Inflammatory macrophage treated with lipopolysaccharide for 1 hour (primary cell): ENCODE data around the gene NBL1.

ENCODE experiments used
- DNase-seq, 2 donors: peaks; one replicate each; pipeline ENCODE4 v3.0.0-alpha.2; 2020 to 2022

The NBL1 gene

DNA sequence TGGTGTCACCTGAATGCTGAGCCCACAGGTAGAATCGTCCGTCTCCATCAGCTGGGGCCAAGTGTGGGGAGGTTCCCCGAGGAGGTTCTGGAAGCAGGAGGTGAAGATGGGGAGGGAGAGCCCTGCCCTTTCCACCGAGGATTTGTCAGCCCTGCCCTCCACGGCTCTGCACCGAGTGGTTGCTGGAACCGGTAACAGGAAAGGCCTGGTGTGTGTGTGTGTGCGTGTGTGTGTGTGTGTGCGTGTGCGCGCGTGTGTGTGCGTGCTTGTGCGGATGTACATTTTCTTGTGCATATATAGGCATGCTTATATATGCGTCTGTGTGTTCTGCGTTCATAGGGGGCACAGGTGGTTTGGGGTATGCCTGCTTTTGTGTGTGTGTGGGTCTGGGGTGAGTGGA is 3.5 kb downstream of the NBL1 start:
- DNase-seq, result no peak

DNA sequence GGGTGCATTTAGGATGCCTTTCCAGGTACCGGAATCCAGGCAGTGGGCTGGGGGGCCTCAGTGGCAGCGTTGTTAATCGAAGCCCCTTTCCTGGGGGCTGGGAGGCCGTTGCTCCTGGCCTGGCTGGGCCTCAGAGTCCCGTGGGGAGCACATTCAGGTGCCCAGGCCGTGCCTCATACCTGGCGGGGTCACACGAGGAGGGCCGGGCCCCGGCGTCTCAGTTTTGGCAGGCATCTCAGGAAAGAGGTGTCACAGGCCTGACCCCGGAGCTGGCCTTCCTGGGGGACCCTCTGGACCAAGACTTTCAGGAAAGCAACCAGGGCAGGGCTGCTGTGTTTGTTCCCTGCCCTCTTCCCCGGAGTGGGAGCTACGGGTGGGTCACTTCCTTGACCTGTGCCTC is 4.1 kb downstream of the NBL1 start:
- no peak for DNase-seq

DNA sequence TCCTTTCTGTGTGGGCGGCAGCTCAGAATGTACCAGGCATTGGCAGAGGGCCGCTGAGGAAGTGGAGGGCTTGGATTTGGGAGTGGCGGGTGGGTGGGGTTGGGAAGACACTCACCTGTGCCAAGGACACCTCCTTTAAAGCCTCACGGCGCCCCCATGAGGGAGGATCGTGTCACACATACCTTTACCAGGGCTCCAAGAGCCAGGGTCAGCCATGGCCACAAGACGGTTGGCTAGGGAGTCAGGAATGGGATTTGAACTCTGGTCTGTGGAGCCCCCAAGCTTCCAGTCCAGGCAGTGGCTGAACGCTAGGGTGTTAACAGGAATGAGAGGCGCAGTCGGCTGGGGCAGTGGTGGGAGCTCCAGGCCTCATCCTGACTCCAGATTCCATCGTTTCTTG is 4.6 kb downstream of the NBL1 start:
- DNase-seq, result no peak

DNA sequence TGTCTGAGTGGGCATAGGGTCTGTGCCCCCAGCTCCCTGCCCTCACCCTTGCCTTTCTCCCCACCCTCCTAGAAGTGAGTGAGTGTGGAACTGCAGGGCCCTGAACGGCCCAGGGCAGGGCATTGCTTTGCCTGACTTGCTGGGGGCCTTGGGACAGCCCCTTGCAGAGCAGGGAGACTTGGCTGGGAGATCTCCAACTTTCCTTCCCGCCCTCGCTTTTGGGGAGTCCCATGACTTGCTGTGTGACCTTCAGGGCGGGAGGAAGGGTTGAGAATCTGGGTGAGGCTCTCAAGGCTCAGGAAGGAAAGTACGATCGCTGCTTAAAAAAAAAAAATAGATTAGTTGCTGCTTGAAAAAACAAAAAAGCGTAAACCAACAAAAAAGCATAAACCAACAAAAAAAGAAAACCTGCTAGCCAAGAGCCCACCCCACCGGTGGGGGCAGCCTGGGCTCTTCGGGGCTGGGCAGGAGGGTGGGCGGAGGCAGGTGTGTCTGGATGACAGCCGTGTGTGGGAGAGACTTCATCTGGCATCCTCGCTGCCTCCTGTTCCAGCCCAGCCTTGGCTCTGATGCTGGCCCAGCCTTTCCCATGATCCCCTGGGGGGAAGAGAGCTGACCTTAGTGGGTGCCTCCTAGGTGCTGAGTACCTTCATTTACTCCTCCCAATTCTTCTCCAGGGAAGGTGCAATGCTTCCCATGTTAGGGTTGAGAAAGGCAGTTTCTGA is 6.5 kb downstream of the NBL1 start:
- DNase-seq, result peak in 1 of 2 donors; percentile 26

DNA sequence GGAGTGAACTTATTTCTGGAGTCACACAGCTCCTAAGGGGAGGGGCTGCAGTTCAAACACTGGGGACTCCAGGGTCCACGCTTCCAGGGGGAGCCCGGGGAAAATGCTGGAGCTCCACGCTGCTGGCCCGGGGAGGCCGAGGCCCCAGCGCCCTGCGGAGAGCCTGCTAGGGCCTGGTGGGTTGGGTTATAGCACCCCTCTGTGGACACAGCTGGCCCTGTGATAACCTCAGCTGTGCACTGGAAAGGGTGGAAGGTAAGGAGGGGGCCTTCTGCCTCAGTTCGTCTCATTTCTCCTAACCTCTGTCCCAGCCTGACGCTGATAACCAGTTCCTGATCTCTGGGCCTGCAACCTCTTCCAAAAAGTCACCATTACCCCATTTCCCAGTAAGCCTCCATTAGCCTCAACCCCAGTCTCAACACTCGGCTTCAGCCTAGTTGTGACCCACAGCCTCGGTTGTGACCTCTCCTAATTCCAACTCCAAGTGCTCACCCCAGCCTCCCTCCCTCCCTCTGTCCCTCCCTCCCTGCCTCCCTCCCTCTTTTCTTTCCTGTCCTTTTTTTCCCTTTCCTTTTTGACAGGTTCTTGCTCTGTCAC is 7.1 kb downstream of the NBL1 start:
- peak in 1 of 2 donors; percentile 47 for DNase-seq

DNA sequence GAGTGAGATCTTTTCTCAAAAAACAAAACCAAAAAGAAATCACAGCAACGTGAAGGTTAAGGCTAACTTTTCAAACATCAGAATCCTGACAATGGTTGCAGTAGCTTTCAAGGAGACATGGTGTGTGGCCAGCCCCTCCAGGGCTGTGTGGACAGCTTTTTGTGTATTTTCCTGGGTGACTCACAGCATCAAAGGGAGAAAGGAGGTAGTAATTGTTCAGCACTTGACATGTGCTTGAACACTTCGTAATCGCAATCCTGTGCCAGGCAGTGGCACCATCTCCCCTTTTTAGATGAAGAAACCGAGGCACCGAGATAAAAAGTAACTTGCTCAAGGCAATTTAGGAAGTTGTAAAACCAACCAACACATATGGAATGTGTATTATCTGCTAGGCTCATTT is 10.3 kb downstream of the NBL1 start:
- DNase-seq, result no peak

DNA sequence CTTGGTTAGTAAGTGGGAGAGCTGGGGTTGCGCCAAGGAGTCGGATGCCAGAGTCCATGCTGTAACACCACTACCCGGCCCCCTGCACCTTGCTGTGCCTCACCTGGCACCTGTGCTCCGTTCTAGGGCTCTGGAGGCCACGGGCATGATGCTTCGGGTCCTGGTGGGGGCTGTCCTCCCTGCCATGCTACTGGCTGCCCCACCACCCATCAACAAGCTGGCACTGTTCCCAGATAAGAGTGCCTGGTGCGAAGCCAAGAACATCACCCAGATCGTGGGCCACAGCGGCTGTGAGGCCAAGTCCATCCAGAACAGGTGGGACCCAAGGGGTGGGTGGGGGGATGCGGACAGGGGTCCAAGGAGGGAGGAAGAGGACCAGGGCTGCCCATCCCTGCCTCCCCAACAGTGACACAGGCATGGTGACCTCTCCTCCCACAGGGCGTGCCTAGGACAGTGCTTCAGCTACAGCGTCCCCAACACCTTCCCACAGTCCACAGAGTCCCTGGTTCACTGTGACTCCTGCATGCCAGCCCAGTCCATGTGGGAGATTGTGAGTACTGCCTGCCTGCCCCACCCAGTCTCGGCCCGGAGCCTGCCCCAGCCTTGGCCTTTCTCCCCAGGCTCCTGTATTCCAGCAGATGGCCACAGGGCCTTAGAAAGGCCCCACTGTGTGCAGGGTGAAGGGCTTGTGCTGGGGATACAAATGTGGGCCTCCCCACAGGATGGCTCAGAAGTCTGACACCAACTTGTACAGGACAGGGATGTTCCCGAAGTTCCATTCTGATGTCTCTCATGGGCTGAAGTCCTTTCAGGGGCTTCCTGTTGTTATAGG is 11.0 kb downstream of the NBL1 start:
- no peak for DNase-seq

DNA sequence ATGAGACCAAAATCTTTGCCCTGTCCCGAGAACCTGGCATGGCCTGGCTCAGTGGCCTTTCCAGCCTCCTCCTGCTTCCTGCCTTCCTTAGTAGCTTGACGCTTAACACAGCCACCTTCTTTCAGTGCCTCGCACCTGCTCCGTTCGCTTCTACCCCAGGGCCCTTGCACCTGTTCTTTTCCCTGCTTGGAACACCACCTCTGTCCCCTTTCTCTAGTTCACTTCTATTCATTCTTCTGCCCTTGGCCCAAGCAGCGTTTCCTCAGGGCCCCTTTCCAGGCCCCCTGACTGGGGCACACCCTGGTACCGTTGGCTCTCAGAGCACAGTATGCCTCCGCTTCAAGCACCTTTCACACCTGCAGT is 11.6 kb downstream of the NBL1 start:
- no peak for DNase-seq

DNA sequence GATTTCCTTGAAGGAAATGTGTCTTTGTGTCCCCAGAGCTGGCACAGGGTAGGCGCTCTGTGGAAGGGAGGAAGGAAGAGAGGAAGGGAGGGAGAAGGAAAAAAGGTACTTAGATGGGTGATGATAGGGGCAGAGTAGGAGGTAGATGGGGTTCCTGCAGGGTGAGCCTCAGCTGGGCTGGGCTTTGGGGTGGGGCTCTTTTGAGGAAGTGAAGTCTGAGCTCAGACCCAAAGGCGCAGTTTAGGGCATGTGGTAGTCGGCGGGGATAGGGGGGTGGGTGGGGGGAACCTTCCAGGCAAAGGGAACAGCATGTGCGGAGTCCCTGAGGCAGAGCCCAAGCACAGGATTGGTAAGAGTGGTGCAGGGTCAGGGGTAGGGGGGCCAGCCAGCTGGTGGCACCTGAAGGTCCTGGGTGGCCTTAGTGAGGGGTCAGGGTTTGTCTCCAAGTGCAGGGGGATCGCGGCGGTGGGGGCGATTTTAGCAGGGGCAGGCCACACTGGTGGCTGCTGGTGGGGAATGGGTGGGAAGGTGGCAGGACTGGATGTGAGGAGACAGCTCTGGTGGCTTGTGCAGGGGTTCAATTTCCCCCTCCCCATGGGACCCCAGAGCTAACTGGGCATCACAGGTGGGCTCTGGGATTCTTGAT is 12.1 kb downstream of the NBL1 start:
- DNase-seq, result no peak

DNA sequence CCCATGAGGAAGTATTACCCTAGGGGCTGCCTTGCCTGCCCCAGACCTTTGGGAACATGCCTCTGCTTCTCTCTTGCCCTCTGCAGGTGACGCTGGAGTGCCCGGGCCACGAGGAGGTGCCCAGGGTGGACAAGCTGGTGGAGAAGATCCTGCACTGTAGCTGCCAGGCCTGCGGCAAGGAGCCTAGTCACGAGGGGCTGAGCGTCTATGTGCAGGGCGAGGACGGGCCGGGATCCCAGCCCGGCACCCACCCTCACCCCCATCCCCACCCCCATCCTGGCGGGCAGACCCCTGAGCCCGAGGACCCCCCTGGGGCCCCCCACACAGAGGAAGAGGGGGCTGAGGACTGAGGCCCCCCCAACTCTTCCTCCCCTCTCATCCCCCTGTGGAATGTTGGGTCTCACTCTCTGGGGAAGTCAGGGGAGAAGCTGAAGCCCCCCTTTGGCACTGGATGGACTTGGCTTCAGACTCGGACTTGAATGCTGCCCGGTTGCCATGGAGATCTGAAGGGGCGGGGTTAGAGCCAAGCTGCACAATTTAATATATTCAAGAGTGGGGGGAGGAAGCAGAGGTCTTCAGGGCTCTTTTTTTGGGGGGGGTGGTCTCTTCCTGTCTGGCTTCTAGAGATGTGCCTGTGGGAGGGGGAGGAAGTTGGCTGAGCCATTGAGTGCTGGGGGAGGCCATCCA is 12.8 kb downstream of the NBL1 start:
- no peak for DNase-seq

DNA sequence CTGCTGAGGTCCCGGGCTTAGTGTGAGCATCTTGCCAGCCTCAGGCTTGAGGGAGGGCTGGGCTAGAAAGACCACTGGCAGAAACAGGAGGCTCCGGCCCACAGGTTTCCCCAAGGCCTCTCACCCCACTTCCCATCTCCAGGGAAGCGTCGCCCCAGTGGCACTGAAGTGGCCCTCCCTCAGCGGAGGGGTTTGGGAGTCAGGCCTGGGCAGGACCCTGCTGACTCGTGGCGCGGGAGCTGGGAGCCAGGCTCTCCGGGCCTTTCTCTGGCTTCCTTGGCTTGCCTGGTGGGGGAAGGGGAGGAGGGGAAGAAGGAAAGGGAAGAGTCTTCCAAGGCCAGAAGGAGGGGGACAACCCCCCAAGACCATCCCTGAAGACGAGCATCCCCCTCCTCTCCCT is 13.4 kb downstream of the NBL1 start:
- DNase-seq, result no peak

DNA sequence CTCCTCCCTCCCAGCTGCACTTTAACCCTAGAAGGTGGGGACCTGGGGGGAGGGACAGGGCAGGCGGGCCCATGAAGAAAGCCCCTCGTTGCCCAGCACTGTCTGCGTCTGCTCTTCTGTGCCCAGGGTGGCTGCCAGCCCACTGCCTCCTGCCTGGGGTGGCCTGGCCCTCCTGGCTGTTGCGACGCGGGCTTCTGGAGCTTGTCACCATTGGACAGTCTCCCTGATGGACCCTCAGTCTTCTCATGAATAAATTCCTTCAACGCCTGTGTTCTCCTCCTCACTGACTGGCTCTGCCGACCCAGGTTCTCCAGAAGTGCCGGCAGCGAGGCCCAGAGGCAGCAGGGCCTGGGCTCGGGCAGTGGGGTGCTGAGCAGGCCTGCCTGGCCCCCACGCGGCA is 14.1 kb downstream of the NBL1 start:
- no peak for DNase-seq

DNA sequence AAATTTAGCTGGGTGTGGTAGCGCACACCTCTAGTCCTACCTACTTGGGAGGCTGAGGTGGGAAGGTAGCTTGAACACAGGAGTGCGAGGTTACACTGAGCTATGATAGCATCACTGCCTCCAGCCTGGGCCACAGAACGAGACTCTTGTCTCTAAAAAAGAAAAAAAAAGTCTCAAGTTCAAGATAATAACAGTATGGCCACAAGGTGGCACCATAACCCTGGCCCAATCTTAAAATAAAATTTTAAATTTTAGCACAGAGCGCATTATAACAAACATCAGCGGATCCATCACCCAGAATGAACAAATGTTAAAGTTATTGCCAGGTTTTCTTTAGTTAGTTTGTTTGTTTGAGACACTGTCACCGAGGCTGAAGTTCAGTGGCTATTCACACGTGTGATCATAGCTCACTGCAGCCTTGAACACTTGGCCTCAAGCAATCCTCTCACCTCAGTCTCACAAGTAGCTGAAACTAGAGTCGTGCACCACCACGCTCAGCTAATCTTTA is 17.7 kb downstream of the NBL1 start:
- DNase-seq, result peak in 1 of 2 donors; percentile 71

DNA sequence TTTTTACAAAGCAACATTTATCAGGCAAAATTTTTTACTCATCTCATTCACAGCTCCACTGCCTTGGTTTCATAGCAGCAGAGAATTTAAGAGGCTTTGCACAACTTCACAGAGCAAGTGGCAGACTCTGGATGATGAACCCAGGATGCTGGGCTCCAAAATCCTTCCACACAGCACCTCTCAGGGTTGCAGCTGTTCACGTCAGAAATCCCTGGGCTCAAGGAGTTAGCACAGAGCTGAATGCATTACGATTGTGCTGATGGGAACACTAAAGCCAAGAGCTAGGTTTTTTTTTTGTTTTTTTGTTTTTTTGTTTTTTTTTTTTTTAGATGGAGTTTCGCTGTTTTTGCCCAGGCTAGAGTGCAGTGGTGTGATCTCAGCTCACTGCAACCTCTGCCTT is 18.2 kb downstream of the NBL1 start:
- no peak for DNase-seq

DNA sequence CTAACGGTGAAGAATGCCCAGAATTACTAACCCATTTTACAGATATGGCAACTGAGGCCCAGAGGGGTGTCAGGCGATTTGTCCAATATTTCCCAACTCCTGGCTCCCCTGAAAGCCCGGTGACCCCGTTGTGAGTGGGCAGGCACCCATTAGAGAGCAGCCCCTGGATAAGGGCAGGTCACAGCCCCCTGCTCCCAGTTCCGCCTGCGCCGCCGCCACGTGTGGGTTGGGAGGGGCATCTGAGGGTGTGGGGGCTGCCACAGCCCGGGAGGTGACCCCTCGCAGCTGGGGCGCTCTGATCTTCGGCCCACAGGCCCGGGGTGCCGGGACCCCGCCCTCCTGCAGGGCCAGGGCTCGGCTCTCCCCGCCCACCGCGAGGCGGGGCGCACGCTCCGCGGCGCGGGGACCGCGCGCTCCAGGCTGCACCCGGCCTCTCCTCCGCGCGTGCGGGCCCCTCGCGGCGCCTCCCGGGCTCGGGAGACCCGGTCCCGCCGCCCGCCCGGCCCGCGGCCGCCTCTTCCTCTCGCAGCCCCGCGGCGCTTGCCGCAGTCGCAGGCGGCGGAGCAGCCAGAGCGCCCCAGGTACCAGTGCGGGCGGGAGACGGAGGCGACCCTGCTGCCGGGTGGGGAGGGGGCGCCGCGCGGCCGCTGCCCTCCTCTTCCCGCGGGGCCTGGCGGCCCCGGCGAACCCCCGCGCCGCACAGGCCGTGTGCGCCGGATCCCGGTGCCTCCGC is 20.5 kb downstream of the NBL1 start, which contains the start of gene HTR6:
Gene HTR6 (plus strand): TSS at position 423 of the 733 bp plus-strand sequence. CDS start 879 bp downstream, outside the sequence.
- no peak for DNase-seq

DNA sequence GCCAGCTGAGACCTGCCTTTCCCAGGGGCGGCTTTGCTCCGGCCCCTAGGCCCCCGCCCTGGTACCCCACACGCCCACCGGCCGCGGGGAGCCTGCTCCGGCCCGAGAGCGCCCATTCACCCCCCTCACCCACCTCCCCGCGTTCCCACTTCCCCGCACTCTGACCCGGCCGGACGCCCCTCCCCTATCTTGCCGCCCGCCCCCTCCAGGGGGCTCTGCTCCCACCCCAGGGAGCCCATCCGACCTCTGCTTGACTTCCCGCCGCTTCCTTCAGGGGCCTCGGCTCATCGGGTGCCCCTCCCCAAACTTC is 21.0 kb downstream of the NBL1 start:
- DNase-seq, result no peak

DNA sequence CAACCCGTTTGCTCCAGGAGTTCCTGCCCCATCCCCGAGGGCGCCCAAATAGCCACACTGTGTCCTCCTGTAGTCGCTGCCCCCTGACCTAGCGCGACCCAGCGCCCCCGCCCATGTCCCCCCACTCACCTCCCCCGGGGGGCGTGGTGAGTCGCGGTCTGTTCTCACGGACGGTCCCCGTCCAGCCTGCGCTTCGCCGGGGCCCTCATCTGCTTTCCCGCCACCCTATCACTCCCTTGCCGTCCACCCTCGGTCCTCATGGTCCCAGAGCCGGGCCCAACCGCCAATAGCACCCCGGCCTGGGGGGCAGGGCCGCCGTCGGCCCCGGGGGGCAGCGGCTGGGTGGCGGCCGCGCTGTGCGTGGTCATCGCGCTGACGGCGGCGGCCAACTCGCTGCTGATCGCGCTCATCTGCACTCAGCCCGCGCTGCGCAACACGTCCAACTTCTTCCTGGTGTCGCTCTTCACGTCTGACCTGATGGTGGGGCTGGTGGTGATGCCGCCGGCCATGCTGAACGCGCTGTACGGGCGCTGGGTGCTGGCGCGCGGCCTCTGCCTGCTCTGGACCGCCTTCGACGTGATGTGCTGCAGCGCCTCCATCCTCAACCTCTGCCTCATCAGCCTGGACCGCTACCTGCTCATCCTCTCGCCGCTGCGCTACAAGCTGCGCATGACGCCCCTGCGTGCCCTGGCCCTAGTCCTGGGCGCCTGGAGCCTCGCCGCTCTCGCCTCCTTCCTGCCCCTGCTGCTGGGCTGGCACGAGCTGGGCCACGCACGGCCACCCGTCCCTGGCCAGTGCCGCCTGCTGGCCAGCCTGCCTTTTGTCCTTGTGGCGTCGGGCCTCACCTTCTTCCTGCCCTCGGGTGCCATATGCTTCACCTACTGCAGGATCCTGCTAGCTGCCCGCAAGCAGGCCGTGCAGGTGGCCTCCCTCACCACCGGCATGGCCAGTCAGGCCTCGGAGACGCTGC is 21.7 kb downstream of the NBL1 start:
- no peak for DNase-seq

DNA sequence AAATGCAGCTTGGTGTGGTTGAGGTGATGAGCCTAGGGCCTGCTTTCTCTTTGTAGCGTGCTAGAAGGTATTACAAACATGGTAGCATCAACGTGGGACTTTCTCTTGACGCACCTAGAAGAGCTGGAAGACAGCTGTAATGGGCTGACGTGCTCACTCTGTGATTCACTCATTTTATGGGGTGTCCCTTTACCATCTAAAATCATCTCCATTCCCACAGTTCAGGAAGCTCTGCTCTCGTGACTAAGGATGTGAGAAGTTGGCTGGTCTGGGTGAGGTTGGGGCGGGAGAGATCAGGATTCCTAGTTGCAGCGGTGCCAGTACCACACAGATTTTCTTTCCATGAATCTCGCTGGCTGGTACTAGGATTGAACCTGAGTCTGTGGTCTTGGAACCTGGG is 24.8 kb downstream of the NBL1 start:
- no peak for DNase-seq

DNA sequence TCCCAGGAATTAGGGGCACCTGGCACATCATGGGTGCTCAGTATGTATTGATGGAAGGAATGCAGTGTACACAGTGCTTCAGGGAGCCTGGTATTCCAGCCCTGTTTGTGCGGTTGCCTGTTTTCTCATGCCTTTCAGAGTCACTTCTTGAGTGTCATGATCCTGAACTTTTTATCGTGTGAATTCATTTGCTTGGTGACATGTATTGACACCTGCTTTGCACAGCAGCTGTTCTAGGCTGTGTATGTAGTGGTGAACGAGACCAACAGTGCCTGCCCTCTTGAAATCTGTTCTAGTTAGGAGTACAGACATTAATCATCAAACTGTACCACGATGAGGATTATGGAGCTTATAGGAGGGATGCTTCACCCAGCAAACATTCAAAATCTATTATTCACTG is 26.7 kb downstream of the NBL1 start:
- DNase-seq, result no peak

DNA sequence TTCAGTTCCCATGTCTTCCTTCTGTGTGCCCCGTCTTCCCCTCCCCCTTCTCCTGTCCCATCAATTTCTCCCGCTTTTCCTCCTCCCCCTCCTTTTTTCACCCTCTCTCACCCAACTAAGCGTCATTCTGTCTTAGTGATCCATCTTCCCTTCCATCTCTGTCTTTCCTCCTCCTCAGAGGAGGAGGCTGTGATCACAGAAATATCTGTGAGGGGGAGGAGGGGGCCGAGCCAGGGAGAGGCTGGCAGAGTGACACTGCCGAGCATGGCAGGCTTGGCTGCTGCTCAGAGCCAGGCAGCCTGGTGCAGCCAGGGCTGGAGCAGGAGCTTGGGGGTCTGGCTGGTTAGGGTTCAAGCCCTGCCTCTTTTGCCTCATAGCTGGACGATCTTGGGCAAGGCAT is 28.1 kb downstream of the NBL1 start:
- no peak for DNase-seq

DNA sequence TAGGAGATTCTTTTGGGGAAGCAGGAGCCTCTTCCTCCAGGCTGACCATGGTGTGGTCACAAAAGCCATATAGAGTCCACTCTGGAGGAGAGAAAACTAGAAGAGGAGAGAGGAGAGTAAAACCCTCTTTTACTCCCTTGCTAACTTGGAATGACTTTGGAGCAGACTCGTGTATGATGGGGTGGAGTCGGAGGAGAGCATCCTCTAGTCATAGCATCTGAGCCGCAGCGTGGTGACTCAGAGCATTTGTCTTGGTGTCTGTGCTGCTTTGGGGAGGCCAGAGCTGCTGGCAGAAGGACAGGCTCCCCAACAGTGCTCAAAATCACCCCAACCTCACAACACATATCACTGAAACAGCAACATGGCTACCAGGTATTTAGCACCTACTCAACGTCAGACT is 31.7 kb downstream of the NBL1 start:
- no peak for DNase-seq
